HL-60/S4 treated with phorbol 12-myristate 13-acetate at 8.2 ng/mL for 4 days and 3 days (cell line): ENCODE data around the gene PLXNA4.

Source experiments
- in situ Hi-C: fragments of 300-500 bp; cut with MboI; formaldehyde crosslinking; loops from 2 replicates; pipeline ENCODE4 v1.15.0; 2022; ENCODE audit warnings: low sequenced_read_pairs

PLXNA4 gene

DNA sequence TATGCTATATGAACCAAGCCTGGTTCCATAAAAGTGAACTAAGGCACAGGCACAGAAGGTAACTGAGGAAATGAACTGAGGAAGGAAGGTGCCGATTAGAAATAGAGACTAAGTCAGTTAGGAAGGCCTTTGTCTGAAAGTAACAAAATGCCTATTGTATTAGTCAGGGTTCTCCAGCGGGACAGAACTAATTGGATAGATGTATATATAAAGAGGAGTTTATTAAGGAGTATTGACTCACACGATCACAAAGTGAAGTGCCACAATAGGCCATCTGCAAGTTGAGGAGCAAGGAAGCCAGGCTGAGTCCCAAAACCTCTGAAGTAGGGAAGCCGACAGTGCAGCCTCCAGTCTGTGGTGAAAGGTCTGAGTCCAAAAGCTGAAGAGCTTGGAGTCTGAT is 13.9 kb upstream of the PLXNA4 start:
- in situ Hi-C loops: no loop called here

DNA sequence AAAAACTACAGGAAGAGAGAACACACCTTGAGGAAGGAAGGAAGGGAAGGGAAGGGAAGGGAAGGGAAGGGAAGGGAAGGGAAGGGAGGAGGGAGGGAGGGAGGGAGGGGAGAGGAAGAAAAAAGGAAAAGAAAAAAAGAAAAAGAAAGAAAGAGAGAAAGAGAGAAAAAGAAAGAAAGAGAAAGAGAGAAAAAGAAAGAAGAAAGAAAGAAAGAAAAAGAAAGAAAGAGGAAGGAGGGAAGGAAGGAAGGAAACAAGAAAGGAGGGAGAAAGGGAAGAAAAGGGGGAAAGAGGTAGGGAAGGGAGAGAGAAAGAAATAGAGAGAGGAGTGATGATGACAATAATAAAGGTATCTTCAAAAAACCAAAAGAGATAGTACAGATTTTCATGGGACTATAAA is 12.3 kb upstream of the PLXNA4 start:
- in situ Hi-C loops: no loop called here

DNA sequence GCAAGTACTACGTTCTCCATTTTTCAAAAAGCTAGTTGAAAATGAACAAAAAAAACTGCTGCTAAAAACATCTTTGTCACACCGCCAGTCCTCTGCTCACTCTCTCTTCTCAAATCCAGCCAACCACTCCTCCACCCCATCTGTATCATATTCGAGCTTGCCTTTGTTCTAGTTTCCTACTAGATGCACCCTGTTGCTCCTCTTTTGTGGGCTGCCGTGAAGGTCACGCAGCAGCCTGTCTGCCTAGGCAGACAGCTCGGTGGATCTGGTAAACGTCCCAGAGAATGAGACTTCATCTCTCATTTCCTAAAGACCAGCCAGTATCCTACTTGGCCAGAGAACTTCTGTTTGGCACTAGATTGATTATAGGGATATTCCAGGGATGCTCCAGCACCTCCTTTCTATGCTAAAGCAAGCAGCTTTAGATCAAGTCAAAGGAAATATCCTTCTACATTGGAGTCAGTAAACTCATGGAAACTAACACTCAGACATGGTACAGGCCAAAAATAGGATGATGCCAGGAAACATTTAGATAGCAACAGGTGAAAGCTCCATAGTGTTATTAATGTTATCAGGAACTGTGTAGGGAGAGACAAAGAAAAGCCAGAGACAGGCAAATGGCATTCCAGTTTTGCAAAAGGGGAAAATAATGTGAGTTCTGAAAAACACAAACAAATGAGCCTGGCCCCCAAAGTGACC is 8.7 kb upstream of the PLXNA4 start:
- in situ Hi-C loops: no loop called here

DNA sequence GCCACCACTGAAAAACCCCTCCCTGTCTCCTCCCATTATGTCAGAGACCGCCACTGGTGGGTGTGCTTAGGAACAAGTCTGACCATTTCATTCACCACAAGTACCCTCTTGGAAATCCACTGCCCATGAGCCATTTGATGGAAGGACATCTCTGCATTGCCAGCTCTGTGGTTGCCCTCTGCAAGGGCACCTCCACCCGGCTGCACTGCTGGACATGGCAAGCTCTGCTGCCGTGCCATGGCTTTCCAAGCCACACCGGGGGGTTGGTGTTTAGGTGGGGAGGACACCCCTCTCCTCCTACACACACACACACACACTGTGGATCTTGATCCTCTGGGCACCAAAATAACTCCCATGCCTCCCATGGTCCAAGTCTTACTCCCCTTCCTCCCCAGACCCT is 5.2 kb upstream of the PLXNA4 start:
- in situ Hi-C loops: no loop called here

DNA sequence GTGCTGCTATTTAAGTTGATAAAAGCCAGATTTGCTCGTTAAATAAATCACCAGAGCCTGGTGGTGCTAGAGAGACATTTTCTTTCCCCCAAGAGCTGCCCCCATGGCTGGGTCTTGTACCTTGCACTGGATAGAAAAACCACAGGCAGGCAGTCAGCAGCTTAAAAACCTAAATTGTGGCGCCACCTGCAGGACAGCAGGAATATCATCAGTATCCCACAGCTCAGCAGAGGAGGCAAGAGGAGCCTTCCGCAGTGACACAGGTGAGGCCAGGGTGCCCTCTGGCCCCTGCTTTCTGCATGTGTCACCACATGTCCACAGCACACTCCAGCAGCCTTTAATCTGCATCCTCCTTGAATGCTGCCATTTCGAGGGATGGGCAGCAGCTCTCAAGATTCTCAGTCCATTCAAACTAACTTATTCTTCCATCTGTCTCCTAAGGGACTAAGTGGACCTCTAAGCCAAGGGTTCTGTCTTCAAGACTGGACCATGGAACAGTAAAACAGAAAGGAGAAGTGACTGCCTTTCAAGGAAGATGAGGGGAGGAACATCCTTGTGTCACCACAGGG is 4.5 kb upstream of the PLXNA4 start:
- in situ Hi-C loops: no loop called here

DNA sequence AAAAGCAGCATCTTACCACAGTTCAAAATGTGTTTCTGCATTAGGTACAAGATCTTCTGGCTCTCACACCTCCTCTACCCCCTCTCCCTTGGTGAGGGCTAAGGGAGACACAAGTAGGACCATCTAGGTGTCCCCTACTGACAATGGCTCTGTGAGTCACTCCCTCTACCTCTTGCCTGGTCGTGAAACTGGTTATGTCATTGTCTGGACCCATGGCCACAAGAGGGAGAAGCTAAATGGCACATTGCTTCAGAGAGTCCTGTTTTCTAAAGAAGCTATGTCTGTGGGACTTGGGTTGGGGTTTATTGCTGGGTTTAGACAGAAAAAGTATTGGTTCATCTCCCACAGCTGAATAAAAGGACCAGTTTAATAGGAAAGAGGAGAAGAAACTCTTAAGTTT is 4.0 kb upstream of the PLXNA4 start:
- in situ Hi-C loops: no loop called here

DNA sequence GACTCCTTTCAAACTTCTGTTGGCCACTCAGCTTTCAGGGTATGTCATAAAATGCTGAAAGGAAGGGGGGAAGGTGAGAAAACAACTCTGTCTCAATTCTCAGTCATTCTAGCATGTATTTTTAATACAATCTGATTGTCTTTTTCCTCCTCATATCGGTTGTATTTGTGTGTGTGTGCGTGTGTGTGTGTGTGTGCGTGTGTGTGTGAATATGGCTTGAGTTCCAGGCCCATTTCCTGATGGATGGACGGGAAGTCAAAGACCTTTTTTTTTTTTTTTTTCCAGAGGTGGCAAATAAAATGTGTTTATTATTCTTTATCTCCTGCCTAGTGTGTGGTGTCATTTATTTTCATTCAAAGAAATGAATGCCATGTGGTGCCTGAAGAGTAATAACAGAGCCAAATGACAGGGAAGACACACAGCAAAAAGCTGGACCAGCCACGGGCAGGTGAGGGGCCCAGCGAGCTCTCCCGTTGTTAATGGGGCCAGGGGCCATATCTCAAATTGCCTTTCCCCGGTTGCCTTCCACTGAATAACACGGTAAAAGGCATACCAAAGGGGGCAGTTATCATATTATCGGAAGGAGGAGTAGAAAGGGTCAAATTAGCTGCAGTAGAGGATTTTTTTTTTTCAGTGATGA is 3.1 kb upstream of the PLXNA4 start:
- in situ Hi-C loops: no loop called here

DNA sequence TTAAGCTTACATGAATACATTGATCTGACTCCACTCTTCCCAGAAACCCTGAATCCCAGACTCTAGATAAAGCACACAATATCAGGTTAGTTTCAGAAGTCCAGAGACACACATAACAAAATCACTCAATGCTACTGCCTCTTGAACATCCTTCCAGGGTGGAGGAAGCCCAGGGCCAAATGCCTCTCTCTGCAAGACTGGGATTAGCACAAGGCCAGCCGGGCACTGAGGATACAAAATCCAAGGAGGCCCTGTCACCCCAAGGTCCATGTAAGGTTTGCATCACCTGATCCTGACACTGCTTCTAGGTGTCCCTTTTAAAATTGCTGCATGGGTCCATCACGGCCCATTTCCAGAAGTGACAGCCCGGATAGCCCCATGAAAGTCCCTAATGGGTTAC is 2.6 kb upstream of the PLXNA4 start:
- in situ Hi-C loops: no loop called here

DNA sequence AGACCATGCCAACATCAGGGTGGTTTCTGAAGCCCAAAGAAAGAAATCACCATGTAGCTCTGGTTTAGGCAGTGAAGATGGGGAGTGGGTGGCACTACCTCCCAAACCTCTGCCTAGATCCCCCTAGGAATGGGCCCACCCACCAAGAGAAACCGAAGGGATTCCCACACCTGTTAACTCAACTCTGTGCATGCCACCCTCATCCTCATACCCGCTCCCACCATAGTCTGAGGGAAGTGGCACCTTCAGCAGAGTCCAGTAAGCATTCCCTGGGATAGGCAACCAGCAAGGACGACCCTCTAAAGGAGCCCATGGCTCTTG is 1.7 kb upstream of the PLXNA4 start:
- in situ Hi-C loops: no loop called here

DNA sequence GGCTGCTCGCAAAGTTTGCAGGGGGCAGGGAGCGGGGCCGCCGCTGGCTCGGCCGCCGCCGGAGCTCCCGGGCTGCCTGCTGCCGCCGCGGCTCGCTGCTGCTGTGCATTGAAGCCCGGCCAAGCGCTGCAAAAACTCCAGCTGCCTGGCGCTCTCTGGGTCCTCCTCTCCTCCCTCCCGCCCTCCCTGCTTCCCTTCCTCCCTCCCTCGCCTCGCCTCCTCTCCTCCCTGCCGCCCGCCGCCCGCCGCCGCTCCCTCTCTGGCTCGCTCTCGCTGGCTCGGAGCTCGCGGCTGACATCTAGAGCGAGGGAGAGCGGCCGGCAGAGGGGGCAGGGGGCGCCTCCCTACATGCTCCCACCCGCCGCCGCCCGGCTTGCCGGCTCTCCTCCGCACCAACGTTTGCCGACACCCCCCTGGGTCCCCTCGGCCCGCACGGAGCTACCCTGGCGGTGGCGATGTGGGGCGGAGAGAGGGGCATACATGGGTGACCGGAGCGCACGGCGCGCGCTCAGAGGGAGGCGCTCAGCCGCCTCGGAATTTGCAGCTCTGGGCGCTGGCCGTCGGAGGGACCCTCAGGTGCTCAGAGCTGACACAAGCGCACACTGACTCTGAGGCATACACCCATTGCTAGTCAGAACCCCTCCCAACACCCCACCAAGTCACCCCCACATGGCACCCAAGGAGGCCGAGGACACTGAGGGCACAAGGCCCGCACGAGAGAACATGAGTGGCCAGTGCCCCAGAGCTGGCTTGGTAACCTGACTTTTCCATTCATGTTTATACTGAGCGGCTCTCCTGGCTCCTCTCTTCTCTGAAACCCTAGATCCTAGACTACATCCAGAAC is 1.2 kb upstream of the PLXNA4 start:
- in situ Hi-C loops: no loop called here

DNA sequence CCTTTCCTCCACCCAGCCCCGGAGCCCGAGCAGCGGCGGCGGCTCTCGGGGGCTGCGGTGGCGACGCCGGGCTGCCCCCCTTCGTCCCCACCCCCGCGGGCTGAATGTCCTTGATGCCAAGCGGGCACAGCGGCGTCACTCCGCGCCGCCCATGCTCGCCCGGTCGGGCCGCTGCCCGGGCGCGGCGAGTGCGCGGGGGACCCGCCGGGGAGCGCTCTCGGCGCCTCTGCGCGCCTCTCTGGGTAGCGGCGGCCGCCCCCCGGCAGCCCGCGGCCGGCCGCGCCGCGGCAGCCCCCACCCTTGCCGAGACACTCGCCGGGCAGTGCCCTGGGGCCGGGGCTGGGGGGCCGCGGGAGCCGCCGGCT is 433 bp upstream of the PLXNA4 start:
- in situ Hi-C loops: no loop called here

DNA sequence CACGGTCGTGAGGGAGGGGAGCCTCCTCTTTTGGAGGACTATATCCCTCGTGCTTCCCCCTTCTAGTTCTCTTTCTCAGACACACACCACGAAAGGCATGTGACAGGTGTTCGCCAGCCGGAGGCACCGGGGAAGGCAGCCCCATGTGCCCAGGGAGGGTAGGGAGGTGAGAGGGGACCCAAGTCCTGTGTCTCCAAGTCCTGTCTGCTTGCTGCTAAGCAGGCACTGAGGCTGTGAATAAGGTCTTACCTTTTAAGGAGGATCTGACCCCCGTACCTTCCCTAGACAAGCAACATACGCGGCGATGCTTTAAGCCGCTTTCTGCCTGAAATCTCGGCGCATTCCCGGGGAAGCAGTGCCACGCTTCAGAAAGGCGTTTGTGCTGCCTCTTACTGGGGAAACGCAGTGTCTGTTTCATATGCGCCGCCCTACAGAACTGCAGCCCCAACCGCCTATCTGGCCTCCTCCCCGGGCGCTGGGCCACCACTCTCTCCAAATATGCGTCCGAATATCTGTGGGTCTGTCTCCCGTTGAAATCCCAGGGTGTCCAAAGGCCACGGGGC is 770 bp downstream of the PLXNA4 start:
- in situ Hi-C loops: no loop called here

DNA sequence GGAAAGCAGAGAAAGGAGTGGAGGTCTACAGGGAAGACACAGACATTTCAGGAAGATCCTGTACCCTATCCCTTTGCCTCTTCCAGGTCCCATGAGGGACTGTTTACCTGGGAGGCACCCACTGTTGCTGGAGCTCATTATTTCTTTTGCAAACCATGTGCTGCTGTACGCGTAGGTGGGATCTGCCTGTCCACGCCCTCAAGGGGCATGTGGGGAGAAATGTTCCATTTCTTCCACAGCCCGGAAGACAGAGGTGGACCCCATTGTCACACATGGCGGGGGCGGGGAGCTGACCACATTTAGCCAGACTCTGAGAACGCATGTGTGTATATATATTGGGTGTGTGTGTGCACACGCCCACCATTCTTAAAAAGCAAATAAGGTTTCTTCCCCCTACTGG is 2.0 kb downstream of the PLXNA4 start:
- in situ Hi-C loops: no loop called here

DNA sequence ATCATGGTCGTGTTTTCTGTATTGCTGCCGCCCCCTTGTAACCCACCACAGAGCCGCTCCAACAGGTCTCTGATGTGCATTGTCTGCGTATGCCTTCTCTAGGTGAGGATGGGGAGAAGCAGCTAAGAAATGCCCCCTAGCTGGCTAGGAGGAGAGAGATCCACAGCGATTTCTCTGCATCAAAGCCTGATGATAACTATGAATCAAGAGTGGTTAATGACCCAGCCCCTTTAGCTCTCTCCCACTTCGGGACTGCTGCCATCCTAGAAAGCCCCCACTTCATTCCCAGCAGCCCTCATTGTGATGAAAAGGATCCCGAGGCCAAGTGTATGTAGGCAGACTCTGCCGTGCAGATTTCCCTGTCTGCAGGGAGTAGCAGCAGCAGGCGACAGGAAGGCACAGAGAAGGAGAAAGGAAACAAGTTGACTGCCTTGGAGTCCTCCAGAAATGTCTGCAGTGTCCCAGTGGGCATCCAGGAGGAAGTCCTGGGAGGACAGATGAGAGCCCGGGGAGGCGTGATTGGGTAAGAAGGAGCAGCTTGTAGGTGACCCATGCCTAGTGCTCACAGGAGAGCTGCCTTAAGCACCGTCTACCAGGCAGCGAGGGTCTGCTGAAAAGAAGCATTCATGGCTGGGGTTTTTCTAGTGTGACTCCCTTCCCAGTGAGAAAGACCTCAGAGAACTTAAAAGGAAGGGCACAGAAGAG is 2.9 kb downstream of the PLXNA4 start:
- in situ Hi-C loops: no loop called here

DNA sequence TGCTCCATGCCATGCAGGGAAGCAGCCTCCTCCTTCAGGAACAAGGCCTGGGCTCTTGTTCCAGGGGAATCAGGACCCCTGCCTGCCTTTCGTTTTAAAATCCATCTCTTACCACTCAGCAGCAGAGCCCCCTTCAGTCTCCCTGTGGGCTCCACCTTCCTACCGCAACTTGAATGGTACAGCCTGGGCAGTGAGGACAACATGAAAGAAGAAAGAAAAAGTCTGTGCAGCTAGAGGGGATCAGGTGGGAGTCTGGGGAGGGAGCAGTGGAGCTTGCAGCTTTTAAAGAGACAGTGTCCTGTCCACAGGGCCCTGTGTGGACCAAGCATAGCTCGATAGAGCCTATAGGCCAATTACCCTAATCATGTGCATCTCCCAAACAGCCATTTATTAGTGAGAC is 3.7 kb downstream of the PLXNA4 start:
- in situ Hi-C loops: no loop called here

DNA sequence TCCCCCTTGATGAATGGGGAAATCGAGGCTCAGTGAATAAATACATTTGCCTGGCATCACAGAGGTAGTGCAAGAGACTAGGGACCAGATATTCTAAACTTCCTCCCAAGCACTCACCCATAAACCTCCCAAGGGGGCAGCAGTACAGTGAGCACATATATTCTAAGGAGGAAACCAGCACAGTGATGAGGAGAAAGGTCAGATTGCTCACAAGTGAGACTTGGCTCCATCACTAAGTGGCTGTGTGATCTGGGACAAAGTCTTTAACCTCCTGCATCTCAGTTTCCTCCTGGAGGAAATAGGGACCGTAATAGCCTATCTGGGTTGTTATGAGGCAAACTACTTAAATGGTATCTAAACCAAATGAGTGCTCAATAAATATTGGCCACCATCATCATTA is 4.3 kb downstream of the PLXNA4 start:
- in situ Hi-C loops: no loop called here

DNA sequence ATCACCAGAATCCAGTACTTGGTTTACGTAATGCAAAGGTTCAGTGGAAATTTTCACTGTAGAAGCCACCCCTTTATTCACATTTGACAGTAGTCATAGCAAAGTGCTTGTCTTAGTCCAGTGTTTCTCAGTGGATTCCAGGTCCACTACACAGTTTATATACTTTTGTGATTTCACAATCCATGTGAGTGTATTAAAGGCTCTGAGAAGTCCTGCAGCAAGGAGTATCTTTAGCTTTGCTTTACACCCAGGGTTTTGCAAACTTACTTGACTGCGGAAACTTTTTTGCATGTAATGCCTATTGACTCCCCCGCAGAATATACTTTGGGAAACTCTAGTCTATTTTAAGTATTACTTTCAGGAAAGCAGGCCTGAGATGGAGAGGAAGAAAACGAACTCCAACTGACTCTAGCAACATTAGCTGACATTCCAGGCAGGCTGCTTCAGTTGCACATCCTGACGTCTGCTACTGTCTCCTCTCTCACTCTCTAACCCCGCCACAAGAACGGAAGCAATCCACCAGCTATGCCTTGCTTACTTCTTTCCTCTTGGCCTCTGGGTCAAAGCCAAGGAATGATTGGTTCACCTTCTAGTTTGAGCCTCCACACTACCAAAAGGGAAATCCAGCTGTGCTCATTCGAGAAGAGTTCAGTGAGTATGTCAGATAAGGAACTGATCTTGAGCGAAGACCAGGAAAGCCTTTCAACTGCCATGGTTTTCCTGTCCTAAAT is 6.2 kb downstream of the PLXNA4 start:
- in situ Hi-C loops: no loop called here

DNA sequence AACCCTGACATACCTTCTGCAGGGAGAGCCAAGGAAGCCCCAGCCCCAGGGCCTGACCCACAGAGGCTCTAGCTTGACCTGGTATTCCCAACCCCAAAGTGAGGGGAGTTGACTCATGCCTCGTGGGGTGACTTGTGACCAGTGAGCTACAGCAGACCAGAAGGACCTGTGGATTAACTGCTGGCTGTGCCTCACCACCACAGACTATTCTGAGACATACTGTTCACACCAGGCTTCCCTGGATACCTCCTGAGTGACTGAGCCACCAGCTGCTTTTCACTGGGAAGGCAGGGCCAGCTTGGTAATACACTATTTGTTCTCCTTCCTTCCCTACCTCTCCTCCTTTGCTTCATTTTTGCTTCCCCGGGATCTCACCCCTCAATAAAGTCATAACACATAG is 7.3 kb downstream of the PLXNA4 start:
- in situ Hi-C loops: no loop called here

DNA sequence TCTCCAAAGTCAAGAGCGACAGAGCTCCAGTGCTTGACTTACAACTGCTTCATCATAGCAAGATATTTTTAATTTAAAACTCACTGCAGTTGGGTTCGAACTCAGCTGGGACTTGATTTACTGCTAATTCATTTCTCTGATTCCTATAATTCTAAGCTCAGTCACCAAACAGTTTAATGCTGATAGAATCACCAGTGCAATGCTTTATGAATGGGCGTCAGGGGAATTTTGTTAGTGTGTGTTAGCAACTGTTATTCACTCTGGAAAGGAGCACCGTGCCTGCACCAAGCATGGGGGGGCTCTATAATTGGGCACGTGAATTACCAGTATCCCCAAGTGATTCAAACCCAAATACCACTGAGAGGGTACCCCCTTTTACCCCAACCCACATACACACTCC is 10.4 kb downstream of the PLXNA4 start:
- in situ Hi-C loops: no loop called here

DNA sequence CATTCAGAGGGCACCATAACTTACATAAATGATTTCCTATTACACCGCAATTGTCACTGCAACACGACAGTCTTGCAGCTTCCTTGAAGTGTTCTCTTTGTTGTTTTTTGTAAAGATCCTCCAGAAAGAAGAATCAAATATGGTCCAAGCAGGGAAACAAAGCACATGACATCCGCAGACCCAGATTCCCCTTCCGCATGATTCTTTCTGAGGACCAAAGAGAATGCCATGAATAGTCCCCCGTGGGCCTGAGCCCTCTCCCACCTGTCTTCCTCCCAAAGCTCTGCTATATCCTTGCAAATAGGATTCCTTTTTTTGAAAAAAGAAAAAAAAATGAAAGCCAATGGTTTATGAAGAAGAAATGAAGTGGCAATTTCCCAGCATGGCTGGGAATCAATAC is 10.8 kb downstream of the PLXNA4 start:
- in situ Hi-C loops: no loop called here
